DOHH2 (cell line): ENCODE data around the gene FOXP3.
"Not testable (repeated sequence)": the region's sequence is repeated elsewhere in the genome, so short reads cannot be mapped to it uniquely, and the experiment has no call there.

ENCODE experiments used
- H3F3A ChIP-seq: fragments of 200-600 bp; sonication (generic), shearing (Covaris generic); 2 replicates; pipeline ENCODE4 v1.6.0; 2016; ENCODE audit warnings: antibody characterized with exemption, mild to moderate bottlenecking; ENCODE audit not compliant: control insufficient read depth, insufficient read depth
- H3K27ac ChIP-seq: fragments of 200-600 bp; sonication (generic); 2 replicates; pipeline ENCODE4 v1.5.1; 2014; ENCODE audit warnings: low read depth, mild to moderate bottlenecking, low read length, moderate library complexity
- H3K27me3 ChIP-seq: fragments of 200-600 bp; sonication (generic); 2 replicates; pipeline ENCODE4 v1.6.1; 2014; ENCODE audit warnings: mild to moderate bottlenecking, low read length, mixed read lengths; ENCODE audit not compliant: control insufficient read depth
- H3K36me3 ChIP-seq: fragments of 200-600 bp; sonication (generic); 2 replicates; pipeline ENCODE4 v1.6.1; 2014; ENCODE audit warnings: mild to moderate bottlenecking, low read length, moderate library complexity, mixed read lengths; ENCODE audit not compliant: control insufficient read depth
- H3K4me1 ChIP-seq: fragments of 200-600 bp; sonication (generic); 2 replicates; pipeline ENCODE4 v1.6.1; 2014; ENCODE audit warnings: mild to moderate bottlenecking, low read length, mixed read lengths; ENCODE audit not compliant: control insufficient read depth
- H3K4me2 ChIP-seq: fragments of 200-600 bp; sonication (generic); 2 replicates; pipeline ENCODE4 v1.6.0; 2014; ENCODE audit warnings: mild to moderate bottlenecking, low read length, moderate library complexity
- H3K4me3 ChIP-seq: fragments of 200-600 bp; sonication (generic); 2 replicates; pipeline ENCODE4 v1.5.1; 2014; ENCODE audit warnings: mild to moderate bottlenecking, low read length, mixed read lengths
- H3K79me2 ChIP-seq: fragments of 200-600 bp; sonication (generic); 2 replicates; pipeline ENCODE4 v1.6.1; 2014; ENCODE audit warnings: mild to moderate bottlenecking, low read length, mixed read lengths; ENCODE audit not compliant: control insufficient read depth
- H3K9me2 ChIP-seq: fragments of 200-600 bp; sonication (generic); replicated peaks from 2 replicates; pipeline ENCODE4 v1.6.1; 2014; ENCODE audit warnings: mild to moderate bottlenecking, low read length, mixed read lengths; ENCODE audit not compliant: control insufficient read depth
- H3K9me3 ChIP-seq: fragments of 200-600 bp; sonication (generic); 2 replicates; pipeline ENCODE4 v1.6.1; 2014; ENCODE audit warnings: antibody characterized with exemption, low read length, mixed read lengths; ENCODE audit not compliant: control insufficient read depth, insufficient read depth
- H4K20me1 ChIP-seq: fragments of 200-600 bp; sonication (generic); 2 replicates; pipeline ENCODE4 v1.6.0; 2014; ENCODE audit warnings: low read depth, mild to moderate bottlenecking, antibody characterized with exemption, low read length, moderate library complexity; ENCODE audit not compliant: control insufficient read depth, insufficient read depth
- EZH2phosphoT487 ChIP-seq: fragments of 200-600 bp; sonication (generic); IDR thresholded peaks from 2 replicates; pipeline ENCODE4 v1.6.1; 2017; ENCODE audit warnings: borderline replicate concordance, mild to moderate bottlenecking, antibody characterized with exemption, low read length, moderate library complexity, mixed read lengths
- TF ChIP-seq, protein P1 (sequence below): fragments of 200-600 bp; sonication (generic); IDR thresholded peaks from one replicate; pipeline ENCODE4 v1.5.1; 2014; ENCODE audit warnings: antibody characterized with exemption, mild to moderate bottlenecking, low read depth, low read length; ENCODE audit not compliant: poor library complexity, severe bottlenecking

FOXP3 gene

DNA sequence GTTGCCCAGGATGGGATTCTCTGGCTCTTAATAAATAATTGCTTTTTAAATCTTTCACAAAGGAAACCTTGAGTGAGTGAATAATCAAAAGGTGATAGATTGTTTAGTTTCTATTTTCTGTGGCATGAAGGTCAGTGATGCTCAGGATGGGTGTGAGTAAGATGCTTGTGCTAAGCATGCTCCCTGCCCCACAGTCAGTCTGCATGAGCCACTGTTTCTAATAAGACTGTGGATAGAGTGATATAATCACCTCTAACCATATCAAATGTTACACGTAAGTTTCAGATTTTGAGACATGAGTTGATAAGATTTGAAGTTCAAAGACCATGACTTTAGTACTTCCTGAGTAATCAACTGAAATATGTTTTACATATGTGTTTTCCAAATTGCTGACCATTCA is 36.2 kb upstream of the FOXP3 start:
- Histone ChIP-seq H3K4me1 (no peaks in the 10 kb centered on the region), H3K9me2 (no peaks in the 10 kb centered on the region), H3K4me2 (no peak overlapping the region), H3K79me2 (no peaks in the 10 kb centered on the region), H3K9me3 (no peaks in the 10 kb centered on the region), H3K4me3 (no peak overlapping the region), H4K20me1 (no peaks in the 10 kb centered on the region), H3K27ac (no peak overlapping the region), H3K36me3 (no peaks in the 10 kb centered on the region), H3K27me3 (no peaks in the 10 kb centered on the region), H3F3A (no peaks in the 10 kb centered on the region)
- TF ChIP-seq, protein P1, sequence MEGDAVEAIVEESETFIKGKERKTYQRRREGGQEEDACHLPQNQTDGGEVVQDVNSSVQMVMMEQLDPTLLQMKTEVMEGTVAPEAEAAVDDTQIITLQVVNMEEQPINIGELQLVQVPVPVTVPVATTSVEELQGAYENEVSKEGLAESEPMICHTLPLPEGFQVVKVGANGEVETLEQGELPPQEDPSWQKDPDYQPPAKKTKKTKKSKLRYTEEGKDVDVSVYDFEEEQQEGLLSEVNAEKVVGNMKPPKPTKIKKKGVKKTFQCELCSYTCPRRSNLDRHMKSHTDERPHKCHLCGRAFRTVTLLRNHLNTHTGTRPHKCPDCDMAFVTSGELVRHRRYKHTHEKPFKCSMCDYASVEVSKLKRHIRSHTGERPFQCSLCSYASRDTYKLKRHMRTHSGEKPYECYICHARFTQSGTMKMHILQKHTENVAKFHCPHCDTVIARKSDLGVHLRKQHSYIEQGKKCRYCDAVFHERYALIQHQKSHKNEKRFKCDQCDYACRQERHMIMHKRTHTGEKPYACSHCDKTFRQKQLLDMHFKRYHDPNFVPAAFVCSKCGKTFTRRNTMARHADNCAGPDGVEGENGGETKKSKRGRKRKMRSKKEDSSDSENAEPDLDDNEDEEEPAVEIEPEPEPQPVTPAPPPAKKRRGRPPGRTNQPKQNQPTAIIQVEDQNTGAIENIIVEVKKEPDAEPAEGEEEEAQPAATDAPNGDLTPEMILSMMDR, result no peak
- TF ChIP-seq EZH2phosphoT487, result no peak

DNA sequence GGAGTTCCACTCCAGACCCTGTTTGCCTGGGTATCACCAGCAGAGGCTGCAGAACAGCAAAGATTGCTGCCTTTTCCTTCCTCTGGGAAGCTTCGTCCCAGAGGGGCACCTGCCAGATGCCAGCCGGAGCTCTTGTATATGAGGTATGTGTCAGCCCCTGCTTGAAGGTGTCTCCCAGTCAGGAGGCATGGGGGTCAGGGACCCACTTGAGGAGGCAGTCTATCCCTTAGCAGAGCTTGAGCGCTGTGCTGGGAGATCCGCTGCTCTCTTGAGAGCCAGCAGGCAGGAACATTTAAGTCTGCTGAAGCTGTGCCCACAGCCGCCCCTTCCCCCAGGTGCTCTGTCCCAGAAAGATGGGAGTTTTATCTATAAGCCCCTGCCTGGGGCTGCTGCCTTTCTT is 34.8 kb upstream of the FOXP3 start:
- not testable (repeated sequence) for H3K4me3 ChIP-seq, H3K27ac ChIP-seq, H3K27me3 ChIP-seq

DNA sequence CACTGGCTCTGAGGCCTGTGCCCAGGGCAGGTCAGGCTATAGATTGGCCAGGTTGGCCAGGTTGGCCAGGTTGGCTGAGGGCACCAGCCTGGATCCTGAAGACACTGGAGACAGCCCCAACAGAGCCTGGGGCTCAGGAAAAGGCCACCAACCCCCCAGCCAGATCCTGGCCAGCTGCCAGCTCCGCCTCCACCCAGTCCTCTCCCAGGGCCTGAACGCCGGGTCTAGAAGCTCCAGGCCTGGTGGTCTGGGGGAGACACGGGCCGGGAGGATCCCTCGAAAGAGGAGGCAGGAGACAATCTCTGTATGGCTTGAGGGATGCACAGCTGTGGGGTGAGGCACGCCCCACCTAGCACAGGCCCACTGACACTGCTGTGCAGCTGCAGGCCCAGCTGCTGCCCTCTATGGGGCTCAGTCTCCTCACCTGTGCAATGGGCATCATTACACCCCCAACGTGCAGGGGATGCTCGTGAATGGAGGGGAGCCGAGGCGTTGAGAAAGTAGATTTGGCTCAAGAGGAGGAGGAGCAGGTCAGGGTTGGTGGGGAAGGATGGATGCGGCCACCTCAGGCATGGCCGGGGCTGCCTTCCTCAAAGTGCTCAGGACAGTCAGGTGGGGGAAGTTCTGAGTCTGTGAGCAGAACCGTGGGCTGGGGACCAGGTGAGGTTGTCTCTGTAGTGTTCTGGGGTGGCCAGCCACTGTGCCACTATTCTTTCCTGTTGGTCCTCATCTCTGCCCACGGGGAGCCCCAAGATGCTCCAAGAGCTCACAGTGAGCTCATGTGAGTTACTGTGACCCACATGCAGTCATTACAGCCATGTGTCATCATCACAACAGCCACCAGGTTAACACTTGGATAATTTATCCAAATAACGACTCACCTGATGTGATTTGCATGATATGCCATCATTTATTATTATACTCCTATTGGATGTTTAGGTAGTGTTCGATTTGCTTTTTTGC is 28.2 kb upstream of the FOXP3 start:
- H4K20me1 ChIP-seq, result no peaks in the 10 kb centered on the region
- no peaks in the 10 kb centered on the region for H3K27me3 ChIP-seq
- H3K4me2 ChIP-seq, result no peak overlapping the region
- no peak overlapping the region for H3K4me3 ChIP-seq
- H3K27ac ChIP-seq, result no peak overlapping the region
- H3F3A ChIP-seq, result no peaks in the 10 kb centered on the region
- H3K9me2 ChIP-seq, result no peaks in the 10 kb centered on the region
- no peaks in the 10 kb centered on the region for H3K4me1 ChIP-seq
- H3K9me3 ChIP-seq, result no peaks in the 10 kb centered on the region
- no peak for TF ChIP-seq EZH2phosphoT487
- TF ChIP-seq, protein P1, result no peak
- H3K36me3 ChIP-seq, result no peaks in the 10 kb centered on the region
- H3K79me2 ChIP-seq, result no peaks in the 10 kb centered on the region

More for the DNA sequence above, 34.8 kb upstream of the FOXP3 start:
- H3K9me3 ChIP-seq, H3K9me2 ChIP-seq, H3K4me1 ChIP-seq, H3K36me3 ChIP-seq, H3K79me2 ChIP-seq, H4K20me1 ChIP-seq, H3K4me2 ChIP-seq, H3F3A ChIP-seq: not testable (repeated sequence)

DNA sequence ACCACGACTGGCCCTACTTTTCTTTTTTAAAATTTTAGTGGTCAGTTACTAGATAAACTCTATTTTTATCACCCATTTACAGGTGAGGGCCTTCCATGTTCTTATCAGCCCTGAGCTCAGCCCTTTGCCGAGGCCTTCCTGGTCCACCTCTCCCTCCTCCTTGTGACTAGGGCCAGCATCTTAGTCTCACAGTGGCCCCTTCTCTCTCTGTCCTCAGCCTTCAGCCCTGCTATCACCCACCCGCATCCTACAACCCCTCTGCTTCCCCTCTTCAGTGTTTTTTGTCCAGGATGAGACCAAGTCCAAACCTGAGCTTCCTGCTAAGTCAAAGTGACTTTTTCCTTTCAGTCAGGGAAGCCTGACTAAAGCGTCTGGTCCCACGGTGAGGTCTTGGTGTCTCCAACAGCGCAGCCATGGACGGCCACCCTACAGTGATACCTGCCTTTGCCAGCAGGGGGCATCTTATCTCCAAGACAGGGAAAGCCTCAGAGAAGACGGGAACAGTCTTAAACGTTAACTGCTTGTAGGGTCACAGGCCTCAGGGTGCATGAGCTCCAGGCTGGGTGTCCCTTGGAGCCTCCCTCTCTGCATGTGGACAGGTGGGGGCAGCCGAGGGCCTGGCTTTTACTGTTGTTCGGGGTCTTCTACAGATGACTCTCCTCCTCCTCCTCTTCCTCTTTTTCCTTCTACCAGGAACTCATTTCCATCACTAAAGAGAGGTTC is 27.3 kb upstream of the FOXP3 start:
- no peaks in the 10 kb centered on the region for H4K20me1 ChIP-seq
- H3K9me3 ChIP-seq, result no peaks in the 10 kb centered on the region
- H3K27ac ChIP-seq, result no peak overlapping the region
- no peaks in the 10 kb centered on the region for H3K9me2 ChIP-seq
- H3K4me3 ChIP-seq, result no peak overlapping the region
- no peaks in the 10 kb centered on the region for H3K4me1 ChIP-seq
- no peaks in the 10 kb centered on the region for H3F3A ChIP-seq
- no peak overlapping the region for H3K4me2 ChIP-seq
- H3K27me3 ChIP-seq, result no peaks in the 10 kb centered on the region
- no peak for TF ChIP-seq EZH2phosphoT487
- TF ChIP-seq, protein P1, result peak; percentile 66
- no peaks in the 10 kb centered on the region for H3K36me3 ChIP-seq
- no peaks in the 10 kb centered on the region for H3K79me2 ChIP-seq
